ENCODE data around the gene C10orf90.
A peak's percentile ranks its signal among the peaks of the same experiment; 100 is the strongest.

The C10orf90 gene

DNA sequence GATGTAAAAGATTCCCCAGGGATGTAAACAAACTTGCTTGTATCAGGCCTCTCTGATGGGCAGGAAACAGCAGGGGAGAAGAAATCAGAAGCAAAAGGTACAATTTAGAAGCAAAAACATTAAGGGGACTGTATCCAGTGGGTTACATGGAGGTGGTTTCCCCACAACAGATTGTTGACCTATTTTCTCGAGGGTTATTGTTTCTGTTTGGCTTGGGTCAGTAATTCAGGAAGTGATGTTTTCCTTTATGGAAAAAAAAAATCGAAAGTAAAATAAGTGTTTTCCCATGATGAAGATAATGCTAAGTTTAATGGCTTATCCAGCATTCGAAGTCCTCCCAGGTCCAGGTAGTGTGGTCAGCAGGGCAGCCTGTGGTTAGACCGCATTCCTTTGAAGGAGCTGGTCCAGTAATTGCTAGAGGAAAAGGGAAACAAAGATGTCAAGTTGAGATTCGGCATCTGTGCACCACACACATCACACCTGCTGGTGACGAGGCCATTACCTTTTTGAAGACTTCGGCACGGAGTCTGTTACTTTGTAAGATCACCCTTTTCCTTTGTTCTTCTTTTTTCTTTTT is 244.9 kb downstream of the C10orf90 start:
- H3K9me3 ChIP-seq (replicated peaks in 1 of 11), result peaks cover 17 to 27% (median 19%) of the 10 kb centered on the region in 11 experiments
- H3K4me2 ChIP-seq, result peak overlapping the region; percentile 54 to 87 (median 65)
- H3K4me1 ChIP-seq, result peaks cover 18 to 31% (median 24%) of the 10 kb centered on the region in 10 experiments
- no peaks in the 10 kb centered on the region for H4K20me1 ChIP-seq
- H3K9ac ChIP-seq, result no peak overlapping the region
- no peak for TF ChIP-seq Cebpa-rat (IDR thresholded peaks at IDR 0.05)
- H3K36me3 ChIP-seq, result no peaks in the 10 kb centered on the region
- peaks cover 0 to 3% (median 0%) of the 10 kb centered on the region in 11 experiments; a peak in 1 of 22 replicates for H3K27me3 ChIP-seq
- H3K4me3 ChIP-seq, result no peak overlapping the region
- no peak overlapping the region for H3K27ac ChIP-seq

DNA sequence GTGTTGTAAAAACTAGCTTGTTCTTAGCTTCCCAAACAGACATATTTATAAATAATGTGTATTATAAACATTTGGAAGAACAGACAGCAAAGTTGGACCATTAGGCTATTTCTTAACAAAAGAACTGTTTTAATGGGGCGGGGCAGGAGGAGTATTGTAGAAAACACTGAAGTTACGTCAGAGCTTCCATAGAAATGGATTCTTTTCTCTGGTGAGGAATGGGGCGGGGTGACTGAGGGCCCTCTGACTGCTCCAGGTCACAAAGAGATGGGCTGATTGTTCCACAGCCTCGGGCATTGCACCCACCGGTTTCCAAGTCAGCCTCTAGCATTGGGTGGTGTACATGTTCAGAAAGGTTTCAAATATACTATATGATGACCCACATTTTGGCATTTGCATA is 245.5 kb downstream of the C10orf90 start:
- TF ChIP-seq Cebpa-rat (IDR thresholded peaks at IDR 0.05), result no peak
- Histone ChIP-seq H3K27ac (no peak overlapping the region), H3K4me2 (peak overlapping the region in 10 of 11 experiments; percentile 54 to 87 (median 66); a peak in 16 of 22 replicates), H3K27me3 (peaks cover 0 to 3% (median 0%) of the 10 kb centered on the region in 11 experiments; a peak in 1 of 22 replicates), H4K20me1 (no peaks in the 10 kb centered on the region), H3K4me1 (peaks cover 18 to 31% (median 24%) of the 10 kb centered on the region in 10 experiments), H3K36me3 (no peaks in the 10 kb centered on the region), H3K9me3 (replicated peaks in 1 of 11) (peaks cover 17 to 27% (median 19%) of the 10 kb centered on the region in 11 experiments), H3K9ac (no peak overlapping the region), H3K4me3 (no peak overlapping the region)

DNA sequence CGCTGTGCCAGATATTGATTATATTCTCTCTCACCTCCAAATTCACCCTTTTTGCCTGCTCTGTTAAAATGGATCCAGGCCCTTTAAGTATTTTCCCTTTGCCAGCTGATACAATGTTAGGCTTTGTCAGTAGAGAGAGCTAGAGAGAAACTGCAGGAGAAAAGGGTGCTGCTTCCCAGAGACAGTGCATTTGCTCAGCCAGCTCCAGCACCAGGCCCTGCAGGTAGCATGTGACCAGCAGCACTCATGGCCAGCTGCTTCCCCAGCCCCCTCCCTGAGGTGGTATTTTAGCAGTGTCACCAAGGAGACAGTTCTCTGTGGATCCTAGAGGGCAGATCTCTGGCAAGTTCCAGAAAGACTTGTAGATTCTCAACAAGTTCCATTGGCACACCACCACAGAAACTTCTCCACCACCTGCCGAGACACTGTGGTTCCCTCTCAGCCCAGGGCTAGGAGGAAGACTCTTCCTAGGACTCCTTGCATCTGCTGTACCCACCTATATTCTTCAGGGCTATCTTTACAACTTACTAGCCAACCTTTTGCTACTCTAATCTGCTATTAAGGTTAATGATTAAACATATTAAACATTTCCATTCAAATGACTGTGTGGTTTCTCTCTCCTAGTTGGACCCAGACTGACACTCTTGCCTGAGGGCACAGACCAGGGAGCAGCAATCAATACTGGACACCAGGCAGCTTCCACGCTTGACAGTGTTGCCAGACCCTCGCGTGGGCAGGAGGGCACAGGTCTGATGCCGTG is 246.6 kb downstream of the C10orf90 start:
- Histone ChIP-seq H3K27me3 (peaks cover 0 to 3% (median 0%) of the 10 kb centered on the region in 11 experiments; a peak in 1 of 22 replicates), H3K4me3 (no peak overlapping the region), H3K36me3 (no peaks in the 10 kb centered on the region), H3K27ac (no peak overlapping the region), H4K20me1 (no peaks in the 10 kb centered on the region), H3K4me2 (no peak overlapping the region), H3K9me3 (replicated peaks in 1 of 11) (peaks cover 18 to 33% (median 24%) of the 10 kb centered on the region in 11 experiments), H3K4me1 (peaks cover 18 to 31% (median 24%) of the 10 kb centered on the region in 10 experiments), H3K9ac (no peak overlapping the region)
- no peak for TF ChIP-seq Cebpa-rat (IDR thresholded peaks at IDR 0.05)

DNA sequence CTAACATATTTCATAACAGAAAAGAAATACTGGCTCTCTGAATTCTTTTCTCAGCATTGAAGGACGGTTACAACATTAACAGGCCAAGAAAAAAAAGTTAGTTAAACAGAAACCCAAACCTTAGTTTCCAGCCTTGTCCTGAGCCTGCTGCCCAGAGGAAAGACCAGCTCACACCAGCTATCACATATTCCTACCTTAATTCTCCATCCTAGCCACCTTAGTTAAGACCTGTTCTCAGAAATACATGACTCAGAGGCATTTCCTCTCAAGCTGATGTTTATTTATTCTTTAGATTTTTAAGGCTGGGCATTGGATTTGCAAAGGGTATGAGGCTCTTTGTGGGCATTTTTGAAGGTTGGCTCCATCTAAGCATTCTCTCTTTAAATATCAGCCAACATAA is 247.9 kb downstream of the C10orf90 start:
- TF ChIP-seq Cebpa-rat (IDR thresholded peaks at IDR 0.05), result no peak

DNA sequence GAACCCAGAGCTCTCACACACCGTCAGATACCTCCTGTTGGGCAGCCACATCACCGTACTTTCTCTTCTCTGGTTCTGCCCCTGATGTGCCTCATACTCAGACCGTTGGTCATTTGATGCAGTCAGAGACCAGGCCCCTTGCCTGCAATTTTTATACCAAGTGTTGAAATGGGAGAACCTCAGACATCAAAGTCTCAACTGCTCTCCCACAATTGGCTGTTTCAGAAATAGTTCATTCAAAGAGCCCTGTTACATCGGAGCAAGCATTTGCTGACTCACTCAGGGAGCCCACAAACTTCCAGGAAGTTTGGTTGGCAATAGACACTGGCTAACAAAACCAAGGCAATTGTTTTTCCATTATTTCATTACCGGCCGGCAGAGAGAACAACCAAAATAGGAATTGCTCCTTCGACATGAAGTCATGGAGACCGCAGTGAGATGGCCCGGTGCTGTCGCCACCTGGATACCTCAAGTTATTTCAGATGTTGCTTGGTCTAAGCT is 248.7 kb downstream of the C10orf90 start:
- H3K4me2 ChIP-seq, result peak overlapping the region; percentile 24 to 61 (median 38); a peak in 21 of 22 replicates
- no peak for TF ChIP-seq Cebpa-rat (IDR thresholded peaks at IDR 0.05)
- peaks cover 0 to 3% (median 0%) of the 10 kb centered on the region in 11 experiments; a peak in 1 of 22 replicates for H3K27me3 ChIP-seq
- no peaks in the 10 kb centered on the region for H3K36me3 ChIP-seq
- no peaks in the 10 kb centered on the region for H4K20me1 ChIP-seq
- H3K27ac ChIP-seq, result peak overlapping the region in 2 of 11 experiments; percentile 1 to 27; a peak in 2 of 22 replicates
- no peak overlapping the region for H3K4me3 ChIP-seq
- no peak overlapping the region for H3K9ac ChIP-seq
- H3K9me3 ChIP-seq (replicated peaks in 1 of 11), result peaks cover 18 to 38% (median 28%) of the 10 kb centered on the region in 11 experiments
- peaks cover 18 to 31% (median 24%) of the 10 kb centered on the region in 10 experiments for H3K4me1 ChIP-seq

More for the DNA sequence above, 247.9 kb downstream of the C10orf90 start:
- H4K20me1 ChIP-seq, result no peaks in the 10 kb centered on the region
- H3K9me3 ChIP-seq (replicated peaks in 1 of 11), result peaks cover 18 to 38% (median 28%) of the 10 kb centered on the region in 11 experiments
- H3K4me3 ChIP-seq, result no peak overlapping the region
- no peak overlapping the region for H3K27ac ChIP-seq
- H3K4me1 ChIP-seq, result peaks cover 18 to 31% (median 24%) of the 10 kb centered on the region in 10 experiments
- peaks cover 0 to 3% (median 0%) of the 10 kb centered on the region in 11 experiments; a peak in 1 of 22 replicates for H3K27me3 ChIP-seq
- H3K4me2 ChIP-seq, result peak overlapping the region in 4 of 11 experiments; percentile 9 to 50 (median 24); a peak in 3 of 22 replicates
- H3K9ac ChIP-seq, result no peak overlapping the region
- no peaks in the 10 kb centered on the region for H3K36me3 ChIP-seq

DNA sequence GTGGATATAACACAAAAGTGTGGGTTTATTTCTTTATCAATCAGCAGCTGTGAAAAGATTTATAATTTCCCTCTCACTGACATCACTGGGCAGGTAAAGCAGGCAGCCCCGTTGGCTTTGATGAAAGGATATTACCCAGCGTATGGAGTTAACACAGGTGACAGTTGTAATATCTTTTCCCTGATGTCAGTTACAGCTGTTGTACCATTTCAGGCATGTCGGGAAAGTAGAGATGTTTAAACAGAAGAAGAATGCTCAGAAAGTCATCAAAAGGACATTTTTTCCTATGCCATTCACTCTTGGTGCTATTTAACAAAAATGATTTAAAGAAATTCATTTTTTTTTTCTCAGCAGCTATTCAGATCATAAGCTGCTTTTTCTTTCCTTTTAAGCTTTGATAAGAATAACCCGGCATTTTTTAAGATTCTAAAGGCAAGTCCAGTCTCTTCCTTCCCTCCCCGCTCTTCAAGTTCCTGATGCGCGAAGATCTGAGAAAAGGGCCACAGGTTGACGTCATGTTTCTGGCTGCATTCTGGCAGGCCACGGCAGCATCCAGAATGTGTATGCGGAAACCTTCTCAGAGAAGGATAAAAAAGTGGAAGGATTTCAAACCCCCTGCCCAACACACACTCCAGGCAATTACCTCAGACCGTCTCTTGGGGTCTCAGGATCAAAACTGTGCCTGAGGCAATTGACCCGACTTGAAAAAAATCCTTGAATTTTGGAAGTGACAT is 249.8 kb downstream of the C10orf90 start:
- H3K4me1 ChIP-seq, result peaks cover 14 to 26% (median 20%) of the 10 kb centered on the region in 10 experiments
- H3K4me3 ChIP-seq, result no peak overlapping the region
- no peak for TF ChIP-seq Cebpa-rat (IDR thresholded peaks at IDR 0.05)
- H3K9me3 ChIP-seq (replicated peaks in 1 of 11), result peaks cover 18 to 44% (median 28%) of the 10 kb centered on the region in 11 experiments
- no peak overlapping the region for H3K9ac ChIP-seq
- H3K36me3 ChIP-seq, result no peaks in the 10 kb centered on the region
- no peaks in the 10 kb centered on the region for H4K20me1 ChIP-seq
- H3K27ac ChIP-seq, result peak overlapping the region in 1 of 11 experiments; percentile 27; a peak in 1 of 22 replicates
- H3K27me3 ChIP-seq, result peaks cover 0 to 3% (median 0%) of the 10 kb centered on the region in 11 experiments; a peak in 1 of 22 replicates
- H3K4me2 ChIP-seq, result peak overlapping the region in 4 of 11 experiments; percentile 29 to 58 (median 46); a peak in 3 of 22 replicates

DNA sequence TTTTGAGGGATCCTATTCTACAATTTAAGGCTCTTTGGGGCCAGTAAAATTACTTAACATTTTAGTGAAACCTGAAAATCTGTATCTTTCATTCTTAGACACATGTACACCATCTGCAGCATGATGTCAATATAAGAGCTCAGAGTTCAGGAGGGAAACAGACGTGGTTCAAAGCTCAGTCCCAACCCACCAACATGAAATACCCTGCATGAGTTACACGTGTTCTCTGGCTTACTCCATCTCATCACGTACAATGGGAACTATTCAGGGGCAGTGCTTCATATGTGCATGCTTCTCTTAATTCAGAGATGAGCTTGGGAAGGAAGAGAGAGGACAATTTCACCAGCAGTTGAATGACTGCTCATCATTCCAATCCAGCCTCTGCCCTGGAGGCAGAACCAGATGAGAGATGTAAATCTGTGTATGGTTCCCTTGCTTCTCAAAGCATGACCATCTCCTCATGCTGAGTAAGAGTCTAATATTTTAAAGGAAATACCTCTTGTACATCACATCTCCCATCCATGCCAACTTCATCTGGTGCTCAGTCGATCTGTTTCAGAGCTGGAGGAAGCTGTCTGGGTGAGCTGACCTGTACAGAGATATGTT is 253.2 kb downstream of the C10orf90 start:
- no peak overlapping the region for H3K4me2 ChIP-seq
- no peak overlapping the region for H3K4me3 ChIP-seq
- no peaks in the 10 kb centered on the region for H3K36me3 ChIP-seq
- peaks cover 0 to 3% (median 0%) of the 10 kb centered on the region in 11 experiments; a peak in 1 of 22 replicates for H3K27me3 ChIP-seq
- H3K27ac ChIP-seq, result no peak overlapping the region
- H4K20me1 ChIP-seq, result no peaks in the 10 kb centered on the region
- TF ChIP-seq Cebpa-rat (IDR thresholded peaks at IDR 0.05), result no peak
- peaks cover 0 to 27% (median 10%) of the 10 kb centered on the region in 11 experiments; a peak in 11 of 22 replicates for H3K9me3 ChIP-seq (replicated peaks in 1 of 11)
- H3K4me1 ChIP-seq, result peaks cover 8 to 13% (median 11%) of the 10 kb centered on the region in 10 experiments; a peak in 17 of 20 replicates
- H3K9ac ChIP-seq, result no peak overlapping the region

DNA sequence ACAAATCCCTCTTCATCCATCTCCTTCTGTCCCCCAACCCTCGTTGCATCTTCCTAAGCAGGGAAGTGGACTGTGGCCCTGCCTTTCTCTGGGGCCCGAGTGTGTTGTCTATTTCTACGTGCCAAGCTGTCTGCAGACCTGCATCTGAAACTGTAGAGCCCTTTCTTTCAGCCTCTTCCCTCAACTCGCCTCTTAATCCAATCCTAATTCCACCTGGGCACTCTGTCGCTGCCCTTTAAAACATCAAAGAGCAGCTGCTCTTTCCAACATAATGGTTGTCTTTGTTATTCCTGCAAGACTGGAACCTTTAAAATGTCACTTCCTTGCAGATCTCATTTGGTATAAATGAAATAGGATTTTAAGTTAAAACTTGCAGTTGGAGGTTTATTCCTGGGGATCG is 260.7 kb downstream of the C10orf90 start:
- Histone ChIP-seq H3K4me3 (no peak overlapping the region), H3K9ac (no peak overlapping the region), H3K27me3 (peaks cover 0 to 6% (median 0%) of the 10 kb centered on the region in 11 experiments; a peak in 3 of 22 replicates), H3K36me3 (no peaks in the 10 kb centered on the region), H3K4me2 (no peak overlapping the region), H3K4me1 (no peaks in the 10 kb centered on the region), H3K9me3 (replicated peaks in 1 of 11) (no peaks in the 10 kb centered on the region), H4K20me1 (no peaks in the 10 kb centered on the region), H3K27ac (no peak overlapping the region)
- no peak for TF ChIP-seq Cebpa-rat (IDR thresholded peaks at IDR 0.05)
